SU-DHL-6 (cell line): ENCODE data around the gene LDLRAD3.
"Not testable (repeated sequence)": the region's sequence is repeated elsewhere in the genome, so short reads cannot be mapped to it uniquely, and the experiment has no call there.

Source experiments
- H2AFZ ChIP-seq: fragments of 200-600 bp; sonication (generic); 2 replicates; pipeline ENCODE4 v1.6.1; 2014; ENCODE audit warnings: low read depth, mild to moderate bottlenecking, moderate library complexity, mixed read lengths, antibody characterized with exemption, low read length; ENCODE audit not compliant: severe bottlenecking
- H3F3A ChIP-seq: fragments of 200-600 bp; shearing (Covaris generic); 2 replicates; pipeline ENCODE4 v1.6.0; 2016; ENCODE audit warnings: antibody characterized with exemption, mild to moderate bottlenecking; ENCODE audit not compliant: insufficient read depth
- H3K27ac ChIP-seq: fragments of 200-600 bp; sonication (generic); 2 replicates; pipeline ENCODE4 v1.5.1; 2016; ENCODE audit warnings: low read depth, mild to moderate bottlenecking, low read length, moderate library complexity, mixed read lengths
- H3K27me3 ChIP-seq: fragments of 200-600 bp; sonication (generic), shearing (Covaris generic); 2 replicates; pipeline ENCODE4 v1.6.0; 2014; ENCODE audit warnings: mild to moderate bottlenecking, low read length
- H3K36me3 ChIP-seq: fragments of 200-600 bp; sonication (generic); 2 replicates; pipeline ENCODE4 v1.6.1; 2014; ENCODE audit warnings: mild to moderate bottlenecking, low read length, mixed read lengths
- H3K4me2 ChIP-seq: fragments of 300-600, 200-600 bp; shearing (Covaris generic), sonication (generic); 2 replicates; pipeline ENCODE4 v1.6.0; 2014; ENCODE audit warnings: low read length, low read depth, mild to moderate bottlenecking; ENCODE audit not compliant: poor library complexity, severe bottlenecking
- H3K4me3 ChIP-seq: fragments of 200-600 bp; sonication (generic); 2 replicates; pipeline ENCODE4 v1.5.1; 2014; ENCODE audit warnings: antibody characterized with exemption, low read length, mild to moderate bottlenecking, mixed read lengths; ENCODE audit not compliant: insufficient read depth, poor library complexity, severe bottlenecking
- H3K79me2 ChIP-seq: fragments of 200-600 bp; sonication (generic); 2 replicates; pipeline ENCODE4 v1.6.1; 2014; ENCODE audit warnings: mild to moderate bottlenecking, low read length, moderate library complexity; ENCODE audit not compliant: insufficient read depth
- H3K9ac ChIP-seq: fragments of 200-600 bp; sonication (generic); 2 replicates; pipeline ENCODE4 v1.7.0; 2014; ENCODE audit warnings: mild to moderate bottlenecking, low read length
- H3K9me2 ChIP-seq: fragments of 200-600 bp; sonication (generic); replicated peaks from 2 replicates; pipeline ENCODE4 v1.6.1; 2014; ENCODE audit warnings: low read length; ENCODE audit not compliant: insufficient read depth
- H3K9me3 ChIP-seq: fragments of 200-600 bp; sonication (generic); 2 replicates; pipeline ENCODE4 v1.6.1; 2014; ENCODE audit warnings: low read length, mixed read lengths; ENCODE audit not compliant: insufficient read depth
- H4K20me1 ChIP-seq: fragments of 200-600 bp; sonication (generic); 2 replicates; pipeline ENCODE4 v1.6.1; 2014; ENCODE audit warnings: low read depth, mild to moderate bottlenecking, antibody characterized with exemption, low read length, moderate library complexity, mixed read lengths
- CTCF ChIP-seq: fragments of 200-600 bp; sonication (generic); IDR thresholded peaks from one replicate; pipeline ENCODE4 v1.5.1; 2017; ENCODE audit warnings: antibody characterized with exemption, mild to moderate bottlenecking, low read length, moderate library complexity; ENCODE audit not compliant: insufficient read depth, poor library complexity, severe bottlenecking
- EZH2phosphoT487 ChIP-seq: fragments of 200-600 bp; sonication (generic), shearing (Covaris generic); conservative IDR thresholded peaks from 2 replicates; pipeline ENCODE4 v1.6.1; 2018; ENCODE audit warnings: mild to moderate bottlenecking, antibody characterized with exemption, low read length, moderate library complexity, mixed read lengths

LDLRAD3 gene

DNA sequence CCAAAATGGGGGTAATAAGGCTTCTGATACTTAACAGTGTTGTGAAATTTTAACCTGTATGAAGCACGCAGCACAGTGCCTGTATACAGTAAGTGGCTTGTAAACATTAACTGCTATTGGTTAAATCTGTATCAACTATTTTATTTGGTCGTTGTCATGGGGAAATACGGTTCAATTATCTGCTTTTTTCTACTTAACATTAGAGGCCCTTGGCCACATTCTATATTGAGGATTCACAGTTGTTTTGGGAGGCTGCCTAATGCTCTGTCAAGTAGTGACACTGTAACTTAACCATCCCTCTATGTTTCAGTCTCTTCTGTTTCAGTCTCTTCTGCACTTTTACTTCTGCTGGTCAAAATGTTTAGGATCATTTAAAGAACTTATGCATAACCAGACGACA, 95.6 kb downstream of the LDLRAD3 start:
- no peaks in the 10 kb centered on the region for H3K9me2 ChIP-seq
- H3K79me2 ChIP-seq: no peaks in the 10 kb centered on the region
- H3K4me3 ChIP-seq: no peak overlapping the region
- TF ChIP-seq EZH2phosphoT487 (no peak), CTCF (no peak)
- no peaks in the 10 kb centered on the region for H3K36me3 ChIP-seq
- no peaks in the 10 kb centered on the region for H3F3A ChIP-seq
- no peak overlapping the region for H2AFZ ChIP-seq
- no peak overlapping the region for H3K4me2 ChIP-seq
- H3K27ac ChIP-seq: no peak overlapping the region
- no peaks in the 10 kb centered on the region for H3K27me3 ChIP-seq
- H3K9me3 ChIP-seq: no peaks in the 10 kb centered on the region
- H4K20me1 ChIP-seq: no peaks in the 10 kb centered on the region
- H3K9ac ChIP-seq: no peak overlapping the region

GRCh38 chr11:36041988-36042611, 98.2 kb downstream of the LDLRAD3 start:
- H2AFZ ChIP-seq: no peak overlapping the region
- H3K4me3 ChIP-seq: no peak overlapping the region
- H3K4me2 ChIP-seq: no peak overlapping the region
- H3K9me2 ChIP-seq: no peaks in the 10 kb centered on the region
- H3K9ac ChIP-seq: no peak overlapping the region
- H4K20me1 ChIP-seq: no peaks in the 10 kb centered on the region
- H3K27ac ChIP-seq: no peak overlapping the region
- no peaks in the 10 kb centered on the region for H3K36me3 ChIP-seq
- no peaks in the 10 kb centered on the region for H3K27me3 ChIP-seq
- no peaks in the 10 kb centered on the region for H3K9me3 ChIP-seq
- TF ChIP-seq EZH2phosphoT487 (no peak), CTCF (no peak)
- no peaks in the 10 kb centered on the region for H3F3A ChIP-seq
- no peaks in the 10 kb centered on the region for H3K79me2 ChIP-seq

- Histone ChIP-seq H3K9me2 (no peaks in the 10 kb centered on the region), H3K9ac (no peak overlapping the region), H3K27ac (no peak overlapping the region), H3F3A (no peaks in the 10 kb centered on the region), H3K9me3 (no peaks in the 10 kb centered on the region), H3K27me3 (no peaks in the 10 kb centered on the region), H4K20me1 (no peaks in the 10 kb centered on the region), H2AFZ (no peak overlapping the region), H3K36me3 (no peaks in the 10 kb centered on the region), H3K79me2 (no peaks in the 10 kb centered on the region), H3K4me2 (no peak overlapping the region), H3K4me3 (no peak overlapping the region)
- TF ChIP-seq EZH2phosphoT487 (no peak), CTCF (no peak)
Measured at GRCh38 chr11:36044636-36045035, 100.8 kb downstream of the LDLRAD3 start.

- not testable (repeated sequence) for H3K9me2 ChIP-seq, H3K4me3 ChIP-seq, H3K27me3 ChIP-seq, H3K9me3 ChIP-seq, H3K4me2 ChIP-seq, H3K79me2 ChIP-seq, H3K9ac ChIP-seq, H2AFZ ChIP-seq, H3K27ac ChIP-seq, H4K20me1 ChIP-seq, H3K36me3 ChIP-seq, H3F3A ChIP-seq
Measured at GRCh38 chr11:36045945-36046344, 102.1 kb downstream of the LDLRAD3 start.
